Midbrain (tissue), 1 donor: ENCODE results near the gene SNX12.
A peak's percentile ranks its signal among the peaks of the same experiment; 100 is the strongest.

ENCODE experiments used
- DNase-seq: peaks from one replicate; lab custom pipeline; 2025; lab: John Stamatoyannopoulos, UW

The SNX12 gene

GRCh38 chrX:71068044-71068918 is at the start of gene SNX12:
Gene SNX12 (minus strand): TSS chrX:71068334. CDS start chrX:71068306, 28 bp downstream.
- peak; percentile 90 for DNase-seq

DNA sequence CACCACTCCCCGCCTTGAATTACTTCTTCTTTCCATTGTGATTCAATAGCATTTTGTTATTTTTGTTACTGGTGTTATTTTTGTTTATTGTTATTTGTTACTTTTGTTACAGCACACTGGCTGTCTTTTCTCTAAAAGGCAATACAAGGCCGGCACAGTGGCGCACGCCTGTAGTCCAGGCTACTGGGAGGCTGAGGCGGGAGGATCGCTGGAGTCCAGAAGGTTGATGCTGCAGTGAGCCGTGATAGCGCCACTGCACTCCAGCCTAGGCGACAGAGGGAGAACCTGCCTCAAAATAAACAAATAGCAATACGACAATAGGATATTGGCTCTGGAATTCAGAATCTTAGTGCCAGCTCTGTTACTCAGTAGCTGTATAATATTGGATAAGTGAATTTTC is 49.2 kb upstream of the SNX12 start:
- DNase-seq: no peak

DNA sequence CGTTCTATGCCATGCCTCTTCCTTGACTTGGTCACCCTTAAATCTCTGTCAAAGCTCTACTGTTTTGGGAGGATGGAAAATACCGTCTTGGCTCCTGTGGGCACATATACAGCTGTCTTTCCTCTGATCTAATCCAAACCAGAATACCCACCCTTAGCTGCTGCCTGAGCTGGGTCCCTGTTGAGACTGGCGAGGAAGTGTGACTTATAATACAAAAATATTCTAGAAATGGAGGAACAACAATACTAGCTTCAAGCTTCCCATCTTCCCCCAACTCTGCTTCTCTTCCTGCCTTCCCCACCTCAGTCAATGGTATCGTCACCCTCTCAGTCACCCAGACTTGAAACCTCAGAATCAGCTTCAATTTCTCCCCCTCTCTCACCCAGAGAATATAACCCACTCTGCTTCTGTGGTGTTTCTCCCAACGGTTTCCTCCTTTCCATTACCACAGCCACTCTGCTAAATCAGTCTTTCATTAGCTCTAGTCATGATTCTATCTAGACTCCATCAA is 43.8 kb upstream of the SNX12 start:
- no peak for DNase-seq

DNA sequence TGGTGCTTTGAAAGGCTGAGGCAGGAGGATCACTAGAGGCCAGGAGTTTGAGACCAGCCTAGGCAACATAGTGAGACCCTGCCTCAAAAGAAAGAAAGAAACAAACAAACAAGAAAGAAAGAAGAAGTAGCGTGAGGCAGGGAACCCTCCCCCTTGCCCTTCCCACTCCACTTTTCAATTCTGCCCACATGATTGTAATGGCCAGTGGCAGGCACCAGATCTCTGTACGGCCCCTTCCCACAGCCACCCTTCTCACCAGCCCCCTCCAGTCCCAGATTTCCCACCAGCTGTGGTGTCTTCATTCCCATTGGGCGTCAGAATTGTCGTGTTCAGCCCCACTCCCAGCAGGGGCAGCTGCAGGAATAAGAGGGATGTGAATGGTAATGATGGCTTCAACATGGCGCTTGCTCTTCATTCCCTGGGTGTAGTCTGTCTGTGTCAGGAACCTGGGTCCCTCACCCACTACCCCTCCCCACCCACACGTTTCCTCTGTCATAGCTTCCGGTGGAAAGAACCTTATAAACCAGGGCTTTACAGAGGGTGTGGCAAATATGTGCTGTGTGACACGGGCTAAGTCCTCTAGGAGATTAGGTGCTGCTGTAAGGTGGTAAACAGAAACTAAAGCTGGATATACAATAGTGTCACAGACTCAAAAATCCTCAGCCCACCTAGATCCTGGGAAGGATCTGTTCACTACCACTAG is 43.2 kb upstream of the SNX12 start, which contains the start of gene IL2RG:
Gene IL2RG, minus strand, starts transcription at position 437 of the 703 bp plus-strand sequence. Its CDS starts 38 bp downstream, at position 399.
- no peak for DNase-seq

- DNase-seq: no peak
Measured at GRCh38 chrX:71109051-71109450, 40.9 kb upstream of the SNX12 start.

DNA sequence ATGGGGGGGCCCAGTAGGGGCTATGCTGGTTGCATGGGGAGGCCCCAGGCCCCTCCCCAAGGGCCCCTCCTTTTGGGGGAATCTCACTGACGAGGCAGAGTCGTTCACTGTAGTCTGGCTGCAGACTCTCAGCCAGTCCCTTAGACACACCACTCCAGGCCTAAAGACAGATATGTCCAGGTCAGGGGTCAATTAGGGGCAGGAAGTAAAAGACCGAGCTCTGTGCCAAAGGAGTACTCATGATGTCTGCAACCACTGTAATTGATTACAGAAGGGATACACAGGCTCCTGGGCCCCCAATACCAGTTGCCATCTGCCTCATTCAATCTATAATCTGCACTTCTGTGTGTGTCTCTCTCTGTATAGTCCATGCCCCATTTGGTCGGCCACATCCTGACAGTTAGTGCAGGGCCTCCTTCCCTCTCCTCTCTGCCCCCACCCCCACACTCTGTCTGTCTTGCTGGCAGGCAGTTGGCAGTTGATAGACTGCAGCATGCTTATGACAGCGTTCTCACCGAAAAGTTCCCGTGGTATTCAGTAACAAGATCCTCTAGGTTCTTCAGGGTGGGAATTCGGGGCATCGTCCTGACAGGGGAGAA is 39.7 kb upstream of the SNX12 start:
- no peak for DNase-seq

DNA sequence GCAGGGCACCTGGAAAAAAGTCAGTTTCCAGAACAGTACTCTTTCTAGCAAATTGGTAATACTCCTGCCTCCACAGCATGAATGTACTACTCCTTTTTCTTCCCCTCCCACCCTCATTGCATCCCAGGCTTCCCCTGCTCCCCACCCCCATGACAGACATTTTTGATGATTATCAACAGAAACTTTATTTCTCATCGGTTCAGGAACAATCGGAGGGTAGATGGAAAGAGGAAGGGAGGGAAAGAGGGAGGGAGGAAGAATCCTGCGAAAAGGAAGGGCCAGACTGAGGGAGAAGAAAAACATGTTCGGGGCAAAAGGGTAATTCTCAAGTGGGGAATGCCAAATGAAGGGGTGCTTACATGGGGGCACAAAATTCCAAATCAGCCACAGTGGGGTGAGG is 39.1 kb upstream of the SNX12 start:
- no peak for DNase-seq

DNA sequence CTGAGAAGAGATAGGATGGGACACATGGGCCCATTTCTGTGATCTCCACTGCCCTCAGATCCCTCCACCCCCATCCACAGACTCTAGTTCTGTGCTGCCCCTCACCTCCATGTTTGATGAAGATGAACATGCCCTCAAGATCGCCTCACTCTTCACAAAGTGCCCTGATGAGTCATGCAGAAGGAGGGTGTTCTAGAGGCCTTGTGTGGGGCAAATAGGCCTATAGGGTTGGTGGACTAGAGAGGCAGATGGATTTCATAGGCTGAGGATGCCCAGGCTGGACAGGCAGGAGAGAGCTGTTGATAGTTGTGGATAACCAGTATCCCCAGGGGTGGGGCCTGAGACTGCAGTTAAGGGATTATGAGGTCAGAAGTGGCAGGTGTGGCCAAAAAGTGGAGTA is 38.3 kb upstream of the SNX12 start, which contains the start of gene CXorf65:
Gene CXorf65, minus strand, starts transcription at position 314 of the 400 bp plus-strand sequence. Its CDS starts 184 bp downstream, at position 130.
- DNase-seq: no peak

GRCh38 chrX:71105628-71106027 is 37.5 kb upstream of the SNX12 start:
- no peak for DNase-seq

GRCh38 chrX:71103110-71103983 is 35.2 kb upstream of the SNX12 start:
- no peak for DNase-seq

GRCh38 chrX:71102292-71102691 is 34.2 kb upstream of the SNX12 start:
- DNase-seq: no peak

GRCh38 chrX:71100581-71101505 is 32.7 kb upstream of the SNX12 start:
- no peak for DNase-seq

DNA sequence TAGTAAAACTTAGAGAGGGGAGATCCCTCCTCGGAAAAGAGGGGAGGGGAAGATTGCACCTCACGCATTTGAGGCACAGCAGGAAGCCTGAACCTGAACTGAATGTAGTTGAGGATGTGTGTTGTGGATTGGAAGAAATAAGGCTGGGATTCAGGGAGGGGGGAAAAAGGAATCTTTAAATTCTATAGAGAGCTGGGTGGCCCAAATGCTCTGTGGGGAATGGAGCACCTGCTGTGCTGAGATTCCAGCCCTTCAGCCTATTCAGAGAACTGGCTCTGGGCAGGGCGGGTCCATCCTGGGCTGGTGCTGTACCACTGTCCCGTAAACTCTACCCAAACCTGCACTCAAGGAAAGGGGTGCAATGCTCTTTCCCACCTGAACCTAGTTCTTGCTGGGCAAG is 31.6 kb upstream of the SNX12 start:
- no peak for DNase-seq

DNA sequence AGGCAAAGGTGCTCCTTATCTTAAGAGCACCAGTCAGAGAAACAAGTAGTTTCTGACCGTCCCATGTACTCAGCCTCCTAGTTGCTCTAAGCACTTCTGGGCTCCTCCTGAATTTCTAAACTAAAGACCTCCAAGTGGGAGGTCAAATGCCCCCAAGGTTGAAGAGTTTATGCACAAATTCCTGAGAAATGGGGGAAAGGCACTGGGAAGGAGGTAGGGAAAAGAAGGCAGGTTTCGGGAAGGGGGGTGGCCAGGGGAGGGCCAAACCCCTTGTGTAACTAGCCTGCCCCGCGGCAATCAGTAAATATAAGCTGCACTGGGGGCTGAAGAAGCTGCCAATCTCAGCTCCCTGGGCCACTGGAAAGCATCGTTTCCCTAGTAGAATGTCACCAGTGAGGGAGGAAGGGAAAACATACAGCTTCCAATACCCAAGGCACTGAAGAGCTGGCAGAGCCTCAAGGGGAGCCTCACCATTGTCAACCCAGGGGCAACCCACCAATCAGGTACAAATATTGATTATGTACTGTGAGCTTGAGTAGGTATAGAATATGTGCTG is 30.9 kb upstream of the SNX12 start:
- DNase-seq: no peak

GRCh38 chrX:71098302-71098701 is 30.2 kb upstream of the SNX12 start:
- peak; percentile 32 for DNase-seq

DNA sequence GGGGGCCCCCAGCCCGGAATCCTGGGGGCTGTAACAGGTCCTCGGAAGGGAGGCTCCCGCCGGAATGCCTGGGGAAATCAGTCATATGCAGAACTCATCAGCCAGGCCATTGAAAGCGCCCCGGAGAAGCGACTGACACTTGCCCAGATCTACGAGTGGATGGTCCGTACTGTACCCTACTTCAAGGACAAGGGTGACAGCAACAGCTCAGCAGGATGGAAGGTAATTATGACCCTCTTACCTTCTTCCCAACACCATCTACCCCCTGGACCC is 28.6 kb upstream of the SNX12 start:
- no peak for DNase-seq

GRCh38 chrX:71095981-71096759 is 28.0 kb upstream of the SNX12 start:
- DNase-seq: peak; percentile 73

- peak; percentile 88 for DNase-seq
Measured at GRCh38 chrX:71095555-71095980, 27.4 kb upstream of the SNX12 start, which contains the start of gene FOXO4. Gene FOXO4 (plus strand): TSS chrX:71095851. CDS start chrX:71096529, 678 bp downstream.

- no peak for DNase-seq
Measured at GRCh38 chrX:71095033-71095432, 26.9 kb upstream of the SNX12 start.
